ENCODE data around the gene CAMK1D. TPM values are rescaled to one million over a fixed set of nuclear protein-coding genes. Genes with fewer than 3 reads are reported as not detected.

CAMK1D gene
- total RNA-seq, 3 donors from 2014 or later: 20.6 to 48.5 (median 32.8) TPM

- no peak for DNase-seq
- no peaks in the 10 kb centered on the region for H3K36me3 ChIP-seq (ENCODE audit: low read depth)
- intact Hi-C loops (cut with DNase I, micrococcal nuclease): no loop called here
- no peak for ATAC-seq
- no peak overlapping the region for H3K4me3 ChIP-seq
- no peaks in the 10 kb centered on the region for H3K9me3 ChIP-seq
- TF ChIP-seq, protein P1, sequence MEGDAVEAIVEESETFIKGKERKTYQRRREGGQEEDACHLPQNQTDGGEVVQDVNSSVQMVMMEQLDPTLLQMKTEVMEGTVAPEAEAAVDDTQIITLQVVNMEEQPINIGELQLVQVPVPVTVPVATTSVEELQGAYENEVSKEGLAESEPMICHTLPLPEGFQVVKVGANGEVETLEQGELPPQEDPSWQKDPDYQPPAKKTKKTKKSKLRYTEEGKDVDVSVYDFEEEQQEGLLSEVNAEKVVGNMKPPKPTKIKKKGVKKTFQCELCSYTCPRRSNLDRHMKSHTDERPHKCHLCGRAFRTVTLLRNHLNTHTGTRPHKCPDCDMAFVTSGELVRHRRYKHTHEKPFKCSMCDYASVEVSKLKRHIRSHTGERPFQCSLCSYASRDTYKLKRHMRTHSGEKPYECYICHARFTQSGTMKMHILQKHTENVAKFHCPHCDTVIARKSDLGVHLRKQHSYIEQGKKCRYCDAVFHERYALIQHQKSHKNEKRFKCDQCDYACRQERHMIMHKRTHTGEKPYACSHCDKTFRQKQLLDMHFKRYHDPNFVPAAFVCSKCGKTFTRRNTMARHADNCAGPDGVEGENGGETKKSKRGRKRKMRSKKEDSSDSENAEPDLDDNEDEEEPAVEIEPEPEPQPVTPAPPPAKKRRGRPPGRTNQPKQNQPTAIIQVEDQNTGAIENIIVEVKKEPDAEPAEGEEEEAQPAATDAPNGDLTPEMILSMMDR (IDR thresholded peaks at IDR 0.05): no peak
- no peaks in the 10 kb centered on the region for H3K4me1 ChIP-seq (ENCODE audit: low read depth)
Observed at GRCh38 chr10:12526311-12526710, 177.0 kb downstream of the CAMK1D start.

DNA sequence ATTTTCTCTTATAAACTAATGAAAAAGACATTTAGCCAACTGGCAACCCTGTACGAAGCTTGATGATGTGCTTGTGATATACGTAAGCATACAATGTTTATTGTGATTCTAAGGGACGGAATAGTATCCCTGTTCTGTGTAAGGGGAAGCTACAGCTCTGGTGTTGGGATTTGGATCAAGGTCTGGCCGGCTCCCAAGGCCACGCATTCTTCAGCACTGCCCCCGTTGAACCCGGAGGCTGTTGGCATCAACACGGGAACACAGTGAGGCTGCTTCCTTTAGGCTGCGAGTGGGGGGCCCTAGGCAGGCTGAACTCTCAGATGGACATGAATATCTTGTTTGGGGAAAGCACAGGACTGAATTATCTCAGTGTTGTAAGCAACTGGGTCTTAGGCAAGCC lies 180.6 kb downstream of the CAMK1D start:
- Histone ChIP-seq H3K36me3 (ENCODE audit: low read depth) (no peaks in the 10 kb centered on the region), H3K4me3 (no peak overlapping the region), H3K4me1 (ENCODE audit: low read depth) (no peaks in the 10 kb centered on the region), H3K9me3 (no peaks in the 10 kb centered on the region)
- ATAC-seq (no peak), DNase-seq (no peak)
- TF ChIP-seq, protein P1 (IDR thresholded peaks at IDR 0.05): no peak
- intact Hi-C loops (cut with DNase I, micrococcal nuclease): no loop called here

DNA sequence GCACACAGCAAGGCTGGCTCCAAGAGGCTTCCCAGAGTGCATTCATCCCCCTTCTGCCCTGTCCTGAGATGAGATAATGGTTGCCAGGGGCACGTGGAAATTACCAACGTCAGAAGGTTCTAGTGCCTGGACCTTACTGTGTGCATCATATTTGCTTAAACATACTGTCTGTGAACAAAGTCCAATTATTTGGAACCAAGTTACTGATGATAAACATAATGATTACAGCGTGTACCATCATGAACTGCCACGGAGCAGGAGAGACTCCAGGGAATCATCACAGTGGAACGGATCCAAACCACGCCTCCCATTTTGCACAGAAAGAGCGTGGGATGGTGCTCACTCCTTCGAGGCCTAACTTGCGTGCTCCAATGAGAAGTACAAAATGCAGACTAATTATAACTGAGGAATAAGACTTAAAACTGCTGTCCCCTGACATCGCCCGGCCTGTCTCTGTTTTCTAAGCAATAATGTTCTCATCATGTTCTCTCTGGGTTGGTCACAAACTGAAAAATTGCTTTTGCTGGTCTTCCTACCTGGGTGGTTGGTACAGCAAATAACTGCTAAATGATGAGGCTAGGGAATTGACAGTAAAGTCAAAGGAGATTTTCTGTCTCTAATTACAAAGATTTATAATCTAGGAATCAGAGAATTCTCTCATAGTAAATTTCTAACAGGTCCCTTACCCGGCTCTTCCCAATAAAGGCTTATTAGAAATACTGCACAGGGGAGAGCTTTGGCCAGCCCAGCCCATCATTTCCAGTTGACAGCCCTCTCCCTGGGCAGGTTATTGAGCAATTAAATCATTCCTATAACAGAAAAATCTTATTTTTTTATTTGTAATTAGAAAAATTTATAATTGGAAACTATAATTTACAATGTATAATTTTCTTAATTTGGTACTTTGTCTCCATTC lies 182.2 kb downstream of the CAMK1D start:
- TF ChIP-seq, protein P1 (IDR thresholded peaks at IDR 0.05): no peak
- peak in 1 of 3 donors; percentile 17 for DNase-seq
- H3K36me3 ChIP-seq (ENCODE audit: low read depth): no peaks in the 10 kb centered on the region
- no peaks in the 10 kb centered on the region for H3K9me3 ChIP-seq
- ATAC-seq: peak; percentile 26
- no peak overlapping the region for H3K4me3 ChIP-seq
- intact Hi-C loops (cut with DNase I, micrococcal nuclease): no loop called here
- no peaks in the 10 kb centered on the region for H3K4me1 ChIP-seq (ENCODE audit: low read depth)

GRCh38 chr10:12533151-12533550 lies 183.8 kb downstream of the CAMK1D start:
- intact Hi-C loops (cut with DNase I, micrococcal nuclease): no loop called here
- Histone ChIP-seq H3K36me3 (ENCODE audit: low read depth) (no peaks in the 10 kb centered on the region), H3K4me3 (no peak overlapping the region), H3K9me3 (no peaks in the 10 kb centered on the region), H3K4me1 (ENCODE audit: low read depth) (no peaks in the 10 kb centered on the region)
- TF ChIP-seq, protein P1 (IDR thresholded peaks at IDR 0.05): no peak
- ATAC-seq (no peak), DNase-seq (no peak)

- ATAC-seq (no peak), DNase-seq (no peak)
- H3K9me3 ChIP-seq: no peaks in the 10 kb centered on the region
- intact Hi-C loops (cut with DNase I, micrococcal nuclease): no loop called here
- H3K36me3 ChIP-seq (ENCODE audit: low read depth): no peaks in the 10 kb centered on the region
- no peaks in the 10 kb centered on the region for H3K4me1 ChIP-seq (ENCODE audit: low read depth)
- TF ChIP-seq, protein P1 (IDR thresholded peaks at IDR 0.05): no peak
- H3K4me3 ChIP-seq: no peak overlapping the region
Observed at GRCh38 chr10:12533723-12534122, 184.4 kb downstream of the CAMK1D start.

All from mucosa of descending colon (tissue), 3 donors.